Mucosa of descending colon (tissue), 3 donors: ENCODE data around the gene CD63. TPM values are rescaled to one million over a fixed set of nuclear protein-coding genes. Genes with fewer than 3 reads are reported as not detected.

Source experiments
- ATAC-seq: fragments of 200-7000 bp; cut with Tn5 transposase; one replicate; pipeline ENCODE4 v1.9.1; 2020; ENCODE audit warnings: mild to moderate bottlenecking, moderate library complexity
- DNase-seq, 3 donors: peaks; one replicate each; pipeline ENCODE4 v3.0.0-alpha.2; 2020
- H3K36me3 ChIP-seq: fragments of 200-600 bp; one replicate; pipeline ENCODE4 v1.8.0; 2021; ENCODE audit warnings: low read depth, mild to moderate bottlenecking
- H3K4me1 ChIP-seq: fragments of 200-600 bp; one replicate; pipeline ENCODE4 v1.8.0; 2021; ENCODE audit warnings: low read depth, mild to moderate bottlenecking
- H3K4me3 ChIP-seq: fragments of 200-600 bp; one replicate; pipeline ENCODE4 v1.8.0; 2021; ENCODE audit warnings: mild to moderate bottlenecking
- H3K9me3 ChIP-seq: fragments of 200-600 bp; one replicate; pipeline ENCODE4 v1.8.0; 2021; ENCODE audit warnings: mild to moderate bottlenecking
- CTCF ChIP-seq: fragments of 200-600 bp; IDR thresholded peaks from one replicate; pipeline ENCODE4 v1.8.0; 2022; ENCODE audit warnings: antibody characterized with exemption, mild to moderate bottlenecking
- intact Hi-C, 2 donors: fragments of 100-400 bp; cut with DNase I in 1 of 2; cut with micrococcal nuclease in 1 of 2; formaldehyde crosslinking; loops; one replicate each; pipeline versions ENCODE4 v1.11.0 to v1.11.1; 2022; cut with DNase I, micrococcal nuclease
- total RNA-seq, 3 donors: library from RNA; stranded (reverse); fragmentation: NEBNext Ultra II Directional in 2 of 3; extraction: Animal tissue kit (Norgen Biotek cat#: 25700) in 2 of 3; gene quantifications; one replicate each; pipeline versions ENCODE4 v1.2.1 to v1.2.4, GENCODE V29; 2021 to 2023
- donor health status: DM: no; HTN: no; CAD: no; lungs with moderate emphysema.
- donor health status: DM: no; HTN: no; CAD: no.
- donor health status: DM: no; HTN: yes; CAD: no.

CD63 gene
- total RNA-seq, 3 donors from 2014 or later, result 992 to 1,177 (median 1,016) TPM

GRCh38 chr12:55727643-55728185 is 1.1 kb downstream of the CD63 start:
- H3K36me3 ChIP-seq, result no peaks in the 10 kb centered on the region
- no peaks in the 10 kb centered on the region for H3K9me3 ChIP-seq
- TF ChIP-seq CTCF, result no peak
- intact Hi-C loops, result no loop called here
- H3K4me3 ChIP-seq, result peak overlapping the region; percentile 78
- peaks cover 36% of the 10 kb centered on the region for H3K4me1 ChIP-seq
- ATAC-seq, result peak; percentile 14
- peak; percentile 72 to 80 (median 75) for DNase-seq

DNA sequence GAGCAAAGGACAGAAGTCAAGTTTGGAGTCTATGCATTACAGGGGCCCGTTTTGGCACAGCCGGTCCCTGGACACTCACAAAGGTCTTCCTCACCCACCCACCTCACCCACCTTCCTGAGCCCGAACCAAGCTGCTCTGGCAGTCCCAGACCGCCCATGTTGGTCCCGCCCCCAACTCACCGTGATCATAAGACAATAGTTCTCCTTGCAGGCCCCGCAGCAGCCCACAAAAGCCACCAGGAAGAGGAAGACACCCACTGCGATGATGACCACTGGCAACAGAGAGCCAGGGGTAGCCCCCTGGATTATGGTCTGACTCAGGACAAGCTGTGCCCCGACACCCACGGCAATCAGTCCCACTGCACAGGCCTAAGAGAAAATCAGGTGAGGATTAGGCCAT is 1.8 kb downstream of the CD63 start:
- intact Hi-C loops, result no loop called here
- no peak for ATAC-seq
- DNase-seq, result peak in 1 of 3 donors; percentile 66
- no peak overlapping the region for H3K4me3 ChIP-seq
- H3K9me3 ChIP-seq, result no peaks in the 10 kb centered on the region
- H3K4me1 ChIP-seq, result peaks cover 42% of the 10 kb centered on the region
- H3K36me3 ChIP-seq, result no peaks in the 10 kb centered on the region
- TF ChIP-seq CTCF, result no peak

DNA sequence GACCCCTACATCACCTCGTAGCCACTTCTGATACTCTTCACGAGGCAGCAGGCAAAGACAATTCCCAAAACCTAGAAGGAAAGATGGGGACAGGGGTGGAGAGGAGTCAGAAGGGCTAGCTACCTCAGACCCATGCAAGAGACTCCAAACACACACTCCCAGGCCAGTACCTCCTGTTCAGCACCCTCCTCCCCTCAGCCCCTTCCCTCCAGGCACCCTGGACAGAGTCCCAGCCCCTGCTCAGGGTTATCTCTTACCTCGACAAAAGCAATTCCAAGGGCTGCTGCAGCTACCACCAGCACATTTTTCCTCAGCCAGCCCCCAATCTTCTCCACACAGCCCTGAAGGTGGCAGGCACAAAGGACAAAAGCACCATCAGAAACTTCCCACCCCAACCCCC is 3.3 kb downstream of the CD63 start:
- intact Hi-C loops, result no loop called here
- Histone ChIP-seq H3K9me3 (no peaks in the 10 kb centered on the region), H3K4me3 (no peak overlapping the region), H3K36me3 (no peaks in the 10 kb centered on the region), H3K4me1 (peaks cover 54% of the 10 kb centered on the region)
- no peak for TF ChIP-seq CTCF
- ATAC-seq (no peak), DNase-seq (no peak)

GRCh38 chr12:55724940-55725309 is 3.9 kb downstream of the CD63 start:
- Histone ChIP-seq H3K4me1 (peaks cover 56% of the 10 kb centered on the region), H3K4me3 (no peak overlapping the region), H3K36me3 (no peaks in the 10 kb centered on the region), H3K9me3 (no peaks in the 10 kb centered on the region)
- TF ChIP-seq CTCF, result no peak
- intact Hi-C loops, result no loop called here
- ATAC-seq (no peak), DNase-seq (peak in 1 of 3 donors; percentile 28)

GRCh38 chr12:55724226-55724939 is 4.4 kb downstream of the CD63 start:
- TF ChIP-seq CTCF, result peak; percentile 34
- Histone ChIP-seq H3K4me1 (peaks cover 62% of the 10 kb centered on the region), H3K4me3 (no peak overlapping the region), H3K36me3 (no peaks in the 10 kb centered on the region), H3K9me3 (no peaks in the 10 kb centered on the region)
- ATAC-seq (no peak), DNase-seq (peak; percentile 78 to 89 (median 84))
- intact Hi-C loops, result no loop called here
